Measurements from ENCODE around the gene NENF.

Gene NENF

DNA sequence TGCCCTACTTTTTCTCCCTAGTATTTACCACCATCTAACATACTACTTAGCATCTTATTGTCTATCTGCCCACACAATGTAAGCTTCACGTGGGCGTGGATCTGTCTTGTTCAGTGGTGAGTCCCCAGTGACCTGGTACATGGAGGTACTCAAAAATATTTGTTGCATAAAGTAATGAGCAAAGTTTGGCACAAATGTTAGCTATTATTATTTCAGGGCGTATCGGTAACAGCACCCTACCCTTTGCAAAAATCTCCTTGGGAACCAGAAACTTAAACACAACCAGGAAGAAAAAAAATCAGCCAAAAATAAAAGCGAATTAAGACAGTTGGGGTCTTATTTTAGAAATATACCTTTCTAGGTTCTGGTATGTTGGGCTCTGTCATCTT, 454 bp upstream of the NENF start:
- no peak for DNase-seq

GRCh38 chr1:212433577-212434462, 1.1 kb downstream of the NENF start:
- no peak for DNase-seq

- no peak for DNase-seq
Measured at GRCh38 chr1:212434992-212435391, 2.3 kb downstream of the NENF start.

- no peak for DNase-seq
Measured at GRCh38 chr1:212437179-212437798, 4.6 kb downstream of the NENF start.

DNA sequence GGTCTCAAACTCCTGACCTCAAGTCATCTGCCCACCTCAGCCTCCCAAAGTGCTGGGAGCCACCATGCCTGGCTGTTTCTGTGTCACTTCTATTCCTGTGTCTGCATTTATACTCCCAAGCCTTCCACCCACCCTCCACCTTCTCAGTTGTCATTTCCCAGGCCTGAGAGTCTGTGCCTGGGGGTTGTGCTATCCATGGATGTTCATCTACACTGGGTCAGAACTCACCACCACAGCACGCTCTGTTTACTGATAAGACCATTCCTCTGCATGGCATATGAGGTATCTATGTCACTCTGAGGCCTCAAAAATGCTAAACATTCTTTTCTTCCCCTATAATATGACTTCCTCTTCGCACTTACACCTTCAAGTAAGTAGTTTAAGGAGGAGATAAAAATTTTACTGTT, 6.1 kb downstream of the NENF start:
- DNase-seq = no peak

- no peak for DNase-seq
Measured at GRCh38 chr1:212440419-212440818, 7.7 kb downstream of the NENF start.

- DNase-seq = no peak
Measured at GRCh38 chr1:212442408-212442807, 9.7 kb downstream of the NENF start.

DNA sequence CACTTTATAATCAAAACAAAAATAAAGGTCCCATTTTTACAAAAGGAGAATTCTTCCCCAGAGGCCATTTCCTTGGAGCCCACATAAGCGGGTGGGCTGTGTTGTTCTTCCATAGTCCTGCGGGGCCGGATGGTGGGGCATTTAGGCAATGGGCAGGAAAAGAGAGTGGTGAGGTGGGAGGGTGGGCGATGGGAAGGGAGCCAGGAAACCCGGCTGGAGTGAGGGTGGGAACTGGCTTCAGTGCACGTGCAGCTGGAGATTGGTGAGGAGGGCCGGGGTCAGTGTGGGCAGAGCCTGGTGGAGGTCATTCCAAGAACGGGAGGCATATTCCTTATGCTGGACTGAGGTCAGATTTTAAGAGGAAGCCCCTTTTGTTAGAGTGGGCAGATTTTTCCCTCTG, 13.6 kb downstream of the NENF start:
- no peak for DNase-seq

DNA sequence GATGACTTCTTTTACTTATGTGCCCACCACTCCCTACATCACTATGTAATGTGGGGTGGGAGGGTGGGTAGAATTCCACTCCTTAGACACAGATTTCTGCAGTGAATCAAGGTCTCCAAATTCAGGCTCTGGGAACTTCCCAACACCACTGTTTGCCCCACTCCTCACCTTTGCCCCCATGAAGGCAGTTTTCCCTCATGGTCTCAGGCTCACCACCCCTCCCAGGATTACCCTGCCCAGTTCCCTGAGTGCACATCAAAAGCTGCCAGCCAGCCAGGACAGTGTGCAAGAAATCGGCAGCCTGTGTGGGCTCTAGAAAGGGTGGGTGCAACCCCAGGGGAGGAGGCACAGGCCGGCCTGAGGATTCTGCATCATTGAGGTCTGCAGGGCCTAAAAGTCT, 14.8 kb downstream of the NENF start:
- DNase-seq = no peak

DNA sequence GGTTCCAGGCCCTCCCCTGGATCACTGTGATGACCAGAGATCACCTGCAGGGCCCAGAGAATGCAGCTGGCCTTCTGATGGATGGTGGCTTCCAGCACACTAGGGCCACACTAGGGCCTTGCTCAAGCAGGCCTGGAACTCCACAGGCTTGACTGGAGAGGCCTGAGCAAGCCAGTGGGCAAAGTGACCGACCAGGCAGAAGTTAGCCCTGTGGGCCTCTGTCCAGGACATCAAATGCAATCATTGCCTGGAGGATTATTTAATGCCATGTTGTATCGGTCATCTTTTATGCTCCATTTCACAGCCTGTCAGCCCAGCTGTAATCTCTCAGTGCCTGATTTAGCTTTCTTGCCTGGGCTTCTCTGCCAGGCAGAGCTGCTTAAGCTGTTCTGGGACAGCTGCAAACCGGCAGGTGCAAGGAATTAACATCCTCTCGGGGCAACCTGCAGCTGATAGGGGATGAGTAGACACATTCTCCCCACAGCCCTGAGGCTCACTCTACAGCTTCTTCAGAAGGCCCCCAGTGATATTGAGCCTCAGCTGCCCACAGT, 17.7 kb downstream of the NENF start:
- no peak for DNase-seq

- DNase-seq = no peak
Measured at GRCh38 chr1:212451416-212452322, 18.9 kb downstream of the NENF start.

- DNase-seq = no peak
Measured at GRCh38 chr1:212452323-212453155, 19.8 kb downstream of the NENF start.

DNA sequence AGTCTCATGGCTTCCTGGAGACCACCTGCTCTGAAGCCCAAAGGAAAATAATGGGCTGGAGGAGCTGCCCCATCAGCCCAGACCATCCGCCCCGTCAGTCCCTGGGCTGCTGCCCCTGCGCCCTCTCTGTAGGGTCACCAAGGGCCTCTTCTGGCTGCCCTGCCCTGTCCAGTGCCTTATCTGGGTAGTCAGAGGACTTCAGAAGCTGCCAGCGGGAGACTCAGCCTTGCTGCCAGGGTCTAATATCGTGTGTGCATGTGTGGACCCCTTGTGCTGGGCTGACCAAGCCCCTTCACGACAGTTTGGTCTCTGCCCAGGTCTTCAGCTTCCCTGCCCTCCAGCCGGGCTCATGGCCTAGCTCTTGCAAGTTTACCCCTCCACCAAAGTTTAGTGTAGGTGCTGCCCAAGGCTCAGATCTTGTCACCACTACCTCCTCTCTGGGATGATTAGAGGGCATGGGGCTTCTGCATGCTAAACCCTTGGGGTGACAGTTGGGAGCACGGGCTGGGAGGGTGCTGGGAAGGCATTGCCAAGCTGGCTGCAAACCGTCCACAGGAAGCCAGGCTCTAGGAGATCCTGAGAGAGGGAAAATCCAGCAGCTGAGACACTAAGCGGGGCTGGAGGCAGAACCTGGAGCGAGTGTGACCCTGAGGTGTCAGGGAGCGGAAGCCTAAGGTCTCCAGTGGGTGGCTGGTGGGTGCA, 20.6 kb downstream of the NENF start:
- no peak for DNase-seq

- DNase-seq = no peak
Measured at GRCh38 chr1:212454741-212455140, 22.0 kb downstream of the NENF start.

- DNase-seq = no peak
Measured at GRCh38 chr1:212455401-212455800, 22.7 kb downstream of the NENF start.

DNA sequence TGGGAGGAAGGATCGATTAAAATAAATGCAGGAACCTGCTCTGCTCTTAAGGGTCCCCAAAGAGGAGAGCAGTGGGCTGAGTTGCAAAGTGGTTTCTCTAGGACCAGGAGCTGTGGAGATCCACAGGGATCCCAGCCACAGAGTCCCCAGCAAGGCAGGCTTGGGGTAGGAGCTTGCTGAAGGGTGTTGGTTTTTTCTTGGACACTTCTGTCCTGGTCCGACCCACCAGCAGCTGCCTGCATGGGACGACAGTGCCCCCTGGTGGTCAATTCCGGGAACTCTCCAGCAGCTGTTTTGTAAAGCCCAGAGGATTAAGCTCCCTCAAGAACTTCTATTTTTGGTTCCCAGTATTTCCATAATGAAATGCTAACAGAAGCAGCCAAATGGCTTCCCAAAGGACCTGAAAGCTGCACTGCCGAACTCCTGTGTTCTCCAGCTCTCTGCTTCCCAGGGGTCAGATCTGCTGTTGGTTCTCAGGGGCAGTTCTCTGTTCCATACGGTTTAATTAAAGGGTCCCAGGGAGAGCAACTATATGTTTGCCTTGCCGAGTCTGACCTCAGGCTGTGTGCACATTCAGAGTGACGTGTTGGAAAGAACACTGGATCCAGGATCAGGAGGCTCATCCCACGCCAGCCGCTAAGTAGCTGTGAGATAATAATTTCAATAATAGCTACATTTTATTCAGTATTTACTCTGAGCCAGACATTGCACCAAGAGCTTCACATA, 23.2 kb downstream of the NENF start:
- DNase-seq = peak; percentile 80

DNA sequence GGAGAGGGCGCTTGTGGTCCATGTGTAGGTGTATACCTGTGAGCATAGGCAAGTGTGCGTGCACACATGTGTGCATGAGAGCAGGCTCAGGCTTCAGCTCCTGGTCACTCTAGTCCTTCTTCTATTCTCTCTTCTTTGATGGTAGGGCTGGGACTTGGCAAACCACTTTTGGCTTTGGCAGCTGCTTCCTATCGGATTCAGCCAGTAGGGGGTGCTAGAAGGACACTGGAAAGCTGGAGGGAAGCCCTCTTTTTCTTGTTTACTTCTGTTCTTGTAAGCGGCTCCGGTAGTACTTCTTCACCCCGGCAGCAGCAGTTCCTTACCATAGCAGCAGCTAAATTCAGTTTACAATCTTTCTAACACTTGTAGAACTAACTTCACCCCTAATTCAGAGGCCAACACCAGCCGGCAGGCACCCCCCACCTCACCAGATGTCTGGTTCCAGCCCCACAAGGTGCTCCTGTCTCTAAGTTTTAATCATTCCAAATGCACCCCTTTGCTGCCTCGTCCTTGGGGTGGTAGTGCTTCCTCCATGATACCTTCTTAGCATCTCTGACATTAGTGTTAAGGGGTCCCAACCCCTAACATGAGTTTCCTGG, 25.1 kb downstream of the NENF start:
- DNase-seq = peak; percentile 58

DNA sequence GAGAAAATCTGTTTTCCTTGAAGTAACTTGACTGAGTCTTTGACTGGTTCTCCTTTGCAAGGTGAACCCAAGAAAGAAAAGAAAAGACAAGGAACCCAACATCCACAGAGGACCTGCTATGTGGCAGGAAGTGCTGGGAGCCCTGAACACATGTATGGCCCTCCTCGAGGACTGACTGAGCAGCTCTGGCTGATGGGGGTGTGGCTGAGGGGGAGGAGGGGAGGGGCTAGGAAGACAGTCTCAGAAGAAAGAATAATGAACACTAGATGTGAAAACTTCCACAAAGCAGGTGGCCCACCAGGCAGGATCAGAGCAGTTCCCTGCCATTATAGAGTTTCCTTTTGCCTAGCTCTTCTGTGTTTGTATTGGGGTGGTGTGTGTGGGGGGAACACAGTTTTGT, 26.1 kb downstream of the NENF start:
- no peak for DNase-seq

- no peak for DNase-seq
Measured at GRCh38 chr1:212459656-212460055, 26.9 kb downstream of the NENF start.

DNA sequence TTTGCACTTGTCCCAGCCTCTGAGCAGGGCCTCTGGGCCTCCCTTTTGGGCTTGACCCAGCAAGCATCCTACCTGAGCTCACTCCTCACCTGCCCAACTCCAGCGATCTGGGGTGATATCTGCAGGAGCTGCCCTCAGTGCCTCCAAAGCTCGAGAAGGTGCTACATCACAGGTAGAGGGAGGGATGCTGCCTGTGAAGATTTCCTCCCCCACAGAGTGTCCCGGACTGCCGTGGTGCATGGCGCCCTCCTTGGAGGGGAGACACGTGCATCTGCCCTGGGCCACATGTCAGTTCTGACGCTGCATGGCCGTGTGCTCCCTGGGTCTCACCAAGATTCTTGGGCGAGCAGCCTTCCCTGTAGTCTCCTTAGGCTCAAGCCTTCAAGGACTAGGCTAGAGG, 27.7 kb downstream of the NENF start:
- no peak for DNase-seq

All from CD4-positive, alpha-beta T cell treated with Interleukin-12 subunit alpha and Interleukin-12 subunit beta, for 1 hour (primary cell).